ENCODE results near the gene CCL26.

CCL26 gene

DNA sequence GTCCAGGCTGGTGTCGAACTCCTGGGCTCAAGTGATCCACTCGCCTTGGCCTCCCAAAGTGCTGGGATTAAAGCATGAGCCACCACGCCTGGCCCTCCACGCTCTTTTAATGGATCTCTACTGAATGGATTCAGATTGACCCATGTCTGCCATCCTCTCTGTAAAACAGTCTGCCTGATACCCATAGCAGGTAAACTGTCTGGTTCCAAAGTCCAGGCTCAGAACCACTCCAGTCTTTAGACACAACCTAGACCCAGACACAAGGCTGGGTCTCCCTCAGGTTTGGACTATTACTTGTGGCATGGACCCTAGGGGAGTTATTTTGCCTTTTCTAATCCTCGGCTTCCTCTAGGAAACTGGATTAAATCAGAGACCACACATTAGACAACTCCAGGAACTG lies 52.4 kb downstream of the CCL26 start:
- no peak for DNase-seq
- intact Hi-C loops (cut with DNase I): no loop called here
